ENCODE results near the gene DPF3. TPM values are rescaled to one million over a fixed set of nuclear protein-coding genes. Genes with fewer than 3 reads are reported as not detected.
"Not testable (repeated sequence)": the region's sequence is repeated elsewhere in the genome, so short reads cannot be mapped to it uniquely, and the experiment has no call there.

DPF3 gene
- total RNA-seq, 2 donors from 2014 or later: 11.0 TPM; not detected in 1

- Histone ChIP-seq H3K4me1 (replicated peaks) (no peaks in the 10 kb centered on the region), H3K9me3 (no peaks in the 10 kb centered on the region), H3K27me3 (replicated peaks; ENCODE audit: insufficient read depth) (no peaks in the 10 kb centered on the region), H3K27ac (no peak overlapping the region), H3K4me3 (no peak overlapping the region), H3K36me3 (no peaks in the 10 kb centered on the region)
- WGBS: 35% methylated on average over 4 of the region's 4 CpGs
- intact Hi-C loops (cut with DNase I): no loop called here
- DNase-seq (ENCODE audit: low spot score): no peak
- TF ChIP-seq POLR2AphosphoS5 (IDR thresholded peaks at IDR 0.05): no peak
- no peak for TF ChIP-seq POLR2A (IDR thresholded peaks at IDR 0.05)
- no peak for TF ChIP-seq CTCF (IDR thresholded peaks at IDR 0.05)
Observed at GRCh38 chr14:72876710-72877063, 17.2 kb downstream of the DPF3 start.

GRCh38 chr14:72876005-72876709 is 17.7 kb downstream of the DPF3 start:
- DNase-seq (ENCODE audit: low spot score): no peak
- Histone ChIP-seq H3K4me1 (replicated peaks) (no peaks in the 10 kb centered on the region), H3K4me3 (no peak overlapping the region), H3K36me3 (no peaks in the 10 kb centered on the region), H3K27me3 (replicated peaks; ENCODE audit: insufficient read depth) (no peaks in the 10 kb centered on the region), H3K27ac (no peak overlapping the region), H3K9me3 (no peaks in the 10 kb centered on the region)
- TF ChIP-seq CTCF (IDR thresholded peaks at IDR 0.05) (no peak), POLR2AphosphoS5 (IDR thresholded peaks at IDR 0.05) (no peak), POLR2A (IDR thresholded peaks at IDR 0.05) (no peak)
- intact Hi-C loops (cut with DNase I): no loop called here
- WGBS: 65% methylated on average over 9 of the region's 9 CpGs

- H3K9me3 ChIP-seq; H3K4me1 ChIP-seq (replicated peaks); H3K36me3 ChIP-seq; DNase-seq (ENCODE audit: low spot score); H3K27ac ChIP-seq; H3K27me3 ChIP-seq (replicated peaks; ENCODE audit: insufficient read depth); H3K4me3 ChIP-seq; intact Hi-C loops (cut with DNase I): not testable (repeated sequence)
- WGBS: 81% methylated on average over 4 of the region's 4 CpGs
Observed at GRCh38 chr14:72870878-72871277, 23.0 kb downstream of the DPF3 start.

- Histone ChIP-seq H3K9me3 (no peaks in the 10 kb centered on the region), H3K4me3 (no peak overlapping the region), H3K36me3 (no peaks in the 10 kb centered on the region), H3K27ac (no peak overlapping the region), H3K27me3 (replicated peaks; ENCODE audit: insufficient read depth) (no peaks in the 10 kb centered on the region), H3K4me1 (replicated peaks) (no peaks in the 10 kb centered on the region)
- intact Hi-C loops (cut with DNase I): no loop called here
- 80% methylated on average over 8 of the region's 8 CpGs for WGBS
- DNase-seq (ENCODE audit: low spot score): no peak
- TF ChIP-seq POLR2A (IDR thresholded peaks at IDR 0.05) (no peak), POLR2AphosphoS5 (IDR thresholded peaks at IDR 0.05) (no peak), CTCF (IDR thresholded peaks at IDR 0.05) (no peak)
Observed at GRCh38 chr14:72869407-72870329, 24.2 kb downstream of the DPF3 start.

- H3K4me3 ChIP-seq: no peak overlapping the region
- no peaks in the 10 kb centered on the region for H3K9me3 ChIP-seq
- H3K4me1 ChIP-seq (replicated peaks): no peaks in the 10 kb centered on the region
- WGBS: 84% methylated on average over 3 of the region's 3 CpGs
- intact Hi-C loops (cut with DNase I): no loop called here
- H3K27ac ChIP-seq: no peak overlapping the region
- no peaks in the 10 kb centered on the region for H3K27me3 ChIP-seq (replicated peaks; ENCODE audit: insufficient read depth)
- H3K36me3 ChIP-seq: no peaks in the 10 kb centered on the region
- DNase-seq (ENCODE audit: low spot score): no peak
- TF ChIP-seq POLR2A (IDR thresholded peaks at IDR 0.05) (no peak), POLR2AphosphoS5 (IDR thresholded peaks at IDR 0.05) (no peak), CTCF (IDR thresholded peaks at IDR 0.05) (no peak)
Observed at GRCh38 chr14:72868500-72868899, 25.4 kb downstream of the DPF3 start.

All from prostate gland (tissue), 2 donors.